HG02678 (cell line): ENCODE measurements around the gene GATM.

Source experiments
- ATAC-seq: cut with Tn5 transposase; IDR thresholded peaks from one replicate; pipeline ENCODE4 v1.9.1; 2021; ENCODE audit warnings: mild to moderate bottlenecking, moderate library complexity; ENCODE audit not compliant: unreplicated experiment

Gene GATM

GRCh38 chr15:45362419-45362818 is 15.9 kb downstream of the GATM start:
- ATAC-seq: no peak

- no peak for ATAC-seq
These were observed 16.5 kb downstream of the GATM start for GRCh38 chr15:45361878-45362277.

- no peak for ATAC-seq
These were observed 22.5 kb downstream of the GATM start for GRCh38 chr15:45355860-45356259.

- ATAC-seq: no peak
These were observed 23.6 kb downstream of the GATM start for GRCh38 chr15:45354711-45355110.

GRCh38 chr15:45351227-45351626 is 27.1 kb downstream of the GATM start:
- no peak for ATAC-seq

GRCh38 chr15:45349623-45350022 is 28.7 kb downstream of the GATM start:
- ATAC-seq: no peak

GRCh38 chr15:45347989-45348388 is 30.4 kb downstream of the GATM start:
- ATAC-seq: no peak

- ATAC-seq: no peak
These were observed 31.3 kb downstream of the GATM start for GRCh38 chr15:45347033-45347432.

GRCh38 chr15:45346381-45346780 is 32.0 kb downstream of the GATM start:
- no peak for ATAC-seq

- no peak for ATAC-seq
These were observed 35.0 kb downstream of the GATM start for GRCh38 chr15:45343258-45343860.

GRCh38 chr15:45341790-45342189 is 36.6 kb downstream of the GATM start:
- no peak for ATAC-seq

- no peak for ATAC-seq
These were observed 37.9 kb downstream of the GATM start for GRCh38 chr15:45340429-45340828.

- no peak for ATAC-seq
These were observed 39.9 kb downstream of the GATM start for GRCh38 chr15:45338417-45338816.

- ATAC-seq: no peak
These were observed 41.1 kb downstream of the GATM start for GRCh38 chr15:45337224-45337623.

- ATAC-seq: no peak
These were observed 44.8 kb downstream of the GATM start for GRCh38 chr15:45333550-45333949.

- ATAC-seq: no peak
These were observed 45.6 kb downstream of the GATM start for GRCh38 chr15:45332694-45333093.

- no peak for ATAC-seq
These were observed 46.4 kb downstream of the GATM start for GRCh38 chr15:45331972-45332371.

- ATAC-seq: no peak
These were observed 49.7 kb downstream of the GATM start for GRCh38 chr15:45328663-45329062.

GRCh38 chr15:45326741-45327140 is 51.6 kb downstream of the GATM start:
- no peak for ATAC-seq

GRCh38 chr15:45326280-45326679 is 52.1 kb downstream of the GATM start:
- no peak for ATAC-seq

GRCh38 chr15:45320581-45321205 is 57.7 kb downstream of the GATM start:
- no peak for ATAC-seq

GRCh38 chr15:45319472-45320214 is 58.7 kb downstream of the GATM start:
- ATAC-seq: no peak
